Tibial nerve (tissue), 4 donors: ENCODE data around the gene ISLR.

ENCODE experiments used
- CTCF ChIP-seq, 5 experiments: fragments of 200-600 bp in 3 of 5; fragments of 450-650 bp in 2 of 5; sonication (generic) in 3 of 5; IDR thresholded peaks; one replicate each; pipeline ENCODE4 v1.5.1; 2016 to 2019; ENCODE audit warnings: antibody characterized with exemption in 5 of 5, mild to moderate bottlenecking in 3 of 5, moderate library complexity in 2 of 5
- EP300 ChIP-seq, 2 donors: sonication (generic); formaldehyde crosslinking; IDR thresholded peaks; one replicate each; pipeline ENCODE4 v1.6.1; 2017; ENCODE audit warnings: antibody characterized with exemption in 2 of 2, mild to moderate bottlenecking in 1 of 2
- POLR2A ChIP-seq, 2 donors: fragments of 450-650 bp; IDR thresholded peaks; one replicate each; pipeline ENCODE4 v1.6.1; 2017; ENCODE audit warnings: antibody characterized with exemption in 2 of 2, mild to moderate bottlenecking in 2 of 2, moderate library complexity in 2 of 2

DNA sequence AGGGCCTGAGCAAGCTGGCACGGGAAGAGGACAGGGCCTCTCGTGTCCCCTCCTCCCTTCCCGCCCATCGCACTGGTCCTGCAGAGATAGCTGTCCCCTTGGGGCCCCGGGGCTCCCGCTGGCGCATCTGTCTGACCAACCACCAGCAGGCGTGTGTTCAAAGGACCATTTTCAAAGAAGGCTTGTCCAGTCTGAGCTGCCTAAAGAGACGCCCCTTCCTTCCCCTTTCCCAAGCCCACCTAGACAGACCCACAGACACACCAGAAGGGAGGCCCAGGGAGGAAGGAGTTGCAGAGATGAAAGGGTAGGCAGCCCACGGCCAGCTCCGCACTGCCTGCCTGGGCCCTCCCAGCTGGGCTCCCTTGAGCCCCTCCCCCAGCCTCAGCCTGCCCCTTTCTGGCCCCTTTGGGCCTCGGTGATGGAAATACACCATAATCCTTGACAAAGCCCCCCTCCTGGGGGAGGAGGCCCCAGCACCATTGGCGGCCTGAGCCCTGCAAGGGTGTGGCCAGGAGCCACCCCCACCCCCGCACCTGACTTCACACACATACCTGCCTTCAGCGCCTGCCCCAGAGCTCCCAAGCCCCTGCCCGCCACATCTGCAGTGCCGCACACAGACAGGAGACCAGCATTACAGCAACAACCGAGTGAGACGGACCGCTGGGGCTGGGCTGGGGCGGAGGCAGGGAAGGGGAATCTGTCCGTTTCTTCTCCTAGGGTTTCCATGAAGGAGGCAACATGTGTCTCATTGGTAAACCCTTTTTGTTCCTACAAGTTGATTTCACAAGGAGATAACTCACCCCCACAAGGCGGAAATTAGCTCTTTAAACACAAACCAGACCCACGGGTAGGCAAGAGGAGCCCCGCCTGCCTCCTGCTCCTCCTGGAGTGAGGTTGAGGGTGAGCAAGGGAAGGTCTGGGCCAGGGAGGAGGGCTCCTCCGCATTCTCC, 29.2 kb downstream of the ISLR start, which contains the start of gene STRA6:
- TF ChIP-seq POLR2A (IDR thresholded peaks at IDR 0.05) = no peak
- TF ChIP-seq CTCF (IDR thresholded peaks at IDR 0.05) = no peak
- no peak for TF ChIP-seq EP300 (IDR thresholded peaks at IDR 0.05)
